Lower lobe of right lung (tissue), 2 donors: ENCODE results near the gene RNF5. TPM values are rescaled to one million over a fixed set of nuclear protein-coding genes. Genes with fewer than 3 reads are reported as not detected.

Experiments used
- ATAC-seq, 2 donors: fragments of 200-7000 bp; cut with Tn5 transposase; one replicate each; pipeline ENCODE4 v1.9.1; 2020 to 2022; ENCODE audit warnings: mild to moderate bottlenecking in 2 of 2, moderate library complexity in 2 of 2
- DNase-seq: peaks from one replicate; pipeline ENCODE4 v3.0.0-alpha.2; 2020
- H3K27ac ChIP-seq: fragments of 200-600 bp; one replicate; pipeline ENCODE4 v1.8.0; 2022
- H3K27me3 ChIP-seq: fragments of 200-600 bp; one replicate; pipeline ENCODE4 v1.8.0; 2022; ENCODE audit warnings: low read depth
- H3K36me3 ChIP-seq: fragments of 200-600 bp; one replicate; pipeline ENCODE4 v1.8.0; 2022; ENCODE audit warnings: mild to moderate bottlenecking
- H3K4me1 ChIP-seq: fragments of 200-600 bp; one replicate; pipeline ENCODE4 v1.8.0; 2022
- H3K4me3 ChIP-seq: fragments of 200-600 bp; one replicate; pipeline ENCODE4 v1.8.0; 2022; ENCODE audit warnings: mild to moderate bottlenecking
- H3K9me3 ChIP-seq: fragments of 200-600 bp; one replicate; pipeline ENCODE4 v1.8.0; 2022
- CTCF ChIP-seq: fragments of 200-600 bp; IDR thresholded peaks from one replicate; pipeline ENCODE4 v1.8.0; 2022; ENCODE audit warnings: antibody characterized with exemption, mild to moderate bottlenecking
- intact Hi-C: fragments of 100-400 bp; cut with DNase I; formaldehyde crosslinking; loops from one replicate; pipeline ENCODE4 v1.11.0; 2022
- total RNA-seq: library from RNA; stranded (reverse); fragmentation: NEBNext Ultra II Directional; extraction: Animal tissue kit (Norgen Biotek cat#: 25700); gene quantifications from one replicate; pipeline ENCODE4 v1.2.1, GENCODE V29; 2021
- donor health status: DM: no; HTN: yes; CAD: no; lungs with severe emphysema.

Gene RNF5
- total RNA-seq, 1 donor from 2014 or later = 44.9 TPM

- intact Hi-C loops = no loop called here
- H3K27ac ChIP-seq = no peak overlapping the region
Measured at GRCh38 chr6:32179766-32180405, 1.7 kb downstream of the RNF5 start.

GRCh38 chr6:32181148-32181702 lies 3.0 kb downstream of the RNF5 start:
- Histone ChIP-seq H3K4me1 (peaks cover 41% of the 10 kb centered on the region), H3K27ac (peak overlapping the region; percentile 21), H3K4me3 (peak overlapping the region; percentile 17), H3K27me3 (no peaks in the 10 kb centered on the region), H3K9me3 (no peaks in the 10 kb centered on the region), H3K36me3 (peaks cover 37% of the 10 kb centered on the region)
- DNase-seq (no peak), ATAC-seq (no peak)
- TF ChIP-seq CTCF = no peak
- intact Hi-C loops = no loop called here

More at GRCh38 chr6:32179766-32180405, 1.7 kb downstream of the RNF5 start:
- Histone ChIP-seq H3K4me1 (peaks cover 50% of the 10 kb centered on the region), H3K36me3 (peaks cover 34% of the 10 kb centered on the region), H3K4me3 (peak overlapping the region; percentile 76), H3K27me3 (no peaks in the 10 kb centered on the region), H3K9me3 (no peaks in the 10 kb centered on the region)
- DNase-seq (no peak), ATAC-seq (no peak)
- TF ChIP-seq CTCF = no peak

GRCh38 chr6:32181915-32182529 lies 3.8 kb downstream of the RNF5 start:
- H3K27me3 ChIP-seq = no peaks in the 10 kb centered on the region
- DNase-seq = no peak
- intact Hi-C loops = no loop called here
- peaks cover 45% of the 10 kb centered on the region for H3K36me3 ChIP-seq
- peak overlapping the region; percentile 74 for H3K27ac ChIP-seq
- H3K4me3 ChIP-seq = peak overlapping the region; percentile 36
- no peak for TF ChIP-seq CTCF
- no peak for ATAC-seq
- peaks cover 37% of the 10 kb centered on the region for H3K4me1 ChIP-seq
- H3K9me3 ChIP-seq = no peaks in the 10 kb centered on the region

- ATAC-seq (no peak), DNase-seq (no peak)
- H3K27me3 ChIP-seq = no peaks in the 10 kb centered on the region
- TF ChIP-seq CTCF = no peak
- H3K4me1 ChIP-seq = peaks cover 40% of the 10 kb centered on the region
- H3K36me3 ChIP-seq = peaks cover 51% of the 10 kb centered on the region
- peak overlapping the region; percentile 36 for H3K4me3 ChIP-seq
- peak overlapping the region; percentile 74 for H3K27ac ChIP-seq
- H3K9me3 ChIP-seq = no peaks in the 10 kb centered on the region
- intact Hi-C loops = no loop called here
Measured at GRCh38 chr6:32182555-32182981, 4.4 kb downstream of the RNF5 start.

- DNase-seq = no peak
- peaks cover 55% of the 10 kb centered on the region for H3K36me3 ChIP-seq
- no peak for ATAC-seq
- TF ChIP-seq CTCF = no peak
- H3K27me3 ChIP-seq = no peaks in the 10 kb centered on the region
- peak overlapping the region; percentile 74 for H3K27ac ChIP-seq
- intact Hi-C loops = no loop called here
- H3K9me3 ChIP-seq = no peaks in the 10 kb centered on the region
- H3K4me3 ChIP-seq = peak overlapping the region; percentile 36
- peaks cover 44% of the 10 kb centered on the region for H3K4me1 ChIP-seq
Measured at GRCh38 chr6:32183030-32183429, 4.8 kb downstream of the RNF5 start.
